Measurements from ENCODE around the gene TPRG1.

GRCh38 chr3:189349772-189350171, 178.0 kb downstream of the TPRG1 start:
- TF ChIP-seq, protein P1, sequence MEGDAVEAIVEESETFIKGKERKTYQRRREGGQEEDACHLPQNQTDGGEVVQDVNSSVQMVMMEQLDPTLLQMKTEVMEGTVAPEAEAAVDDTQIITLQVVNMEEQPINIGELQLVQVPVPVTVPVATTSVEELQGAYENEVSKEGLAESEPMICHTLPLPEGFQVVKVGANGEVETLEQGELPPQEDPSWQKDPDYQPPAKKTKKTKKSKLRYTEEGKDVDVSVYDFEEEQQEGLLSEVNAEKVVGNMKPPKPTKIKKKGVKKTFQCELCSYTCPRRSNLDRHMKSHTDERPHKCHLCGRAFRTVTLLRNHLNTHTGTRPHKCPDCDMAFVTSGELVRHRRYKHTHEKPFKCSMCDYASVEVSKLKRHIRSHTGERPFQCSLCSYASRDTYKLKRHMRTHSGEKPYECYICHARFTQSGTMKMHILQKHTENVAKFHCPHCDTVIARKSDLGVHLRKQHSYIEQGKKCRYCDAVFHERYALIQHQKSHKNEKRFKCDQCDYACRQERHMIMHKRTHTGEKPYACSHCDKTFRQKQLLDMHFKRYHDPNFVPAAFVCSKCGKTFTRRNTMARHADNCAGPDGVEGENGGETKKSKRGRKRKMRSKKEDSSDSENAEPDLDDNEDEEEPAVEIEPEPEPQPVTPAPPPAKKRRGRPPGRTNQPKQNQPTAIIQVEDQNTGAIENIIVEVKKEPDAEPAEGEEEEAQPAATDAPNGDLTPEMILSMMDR (IDR thresholded peaks at IDR 0.05), result no peak
- TF ChIP-seq EP300 (IDR thresholded peaks at IDR 0.05), result no peak
- no peak for TF ChIP-seq POLR2A (IDR thresholded peaks at IDR 0.05)
- no peak for TF ChIP-seq POLR2AphosphoS5 (IDR thresholded peaks at IDR 0.05)

All from gastroesophageal sphincter (tissue), 3 donors.